SH-SY5Y (cell line): Measurements from ENCODE around the gene DMRT2.

Experiments
- GATA2 ChIP-seq: IDR thresholded peaks from 2 replicates; pipeline ENCODE4 v1.6.1; 2011; ENCODE audit warnings: mild to moderate bottlenecking, low read depth, low read length
- GATA3 ChIP-seq: IDR thresholded peaks from 2 replicates; pipeline ENCODE4 v1.6.1; 2011; ENCODE audit warnings: low read depth, mild to moderate bottlenecking, low read length, moderate library complexity

- TF ChIP-seq GATA3 (no peak), GATA2 (no peak)
Measured at GRCh38 chr9:1014640-1015039, 35.5 kb upstream of the DMRT2 start.
